Hypothalamus (tissue), 51 donors: ENCODE measurements around the gene KIF19.
"Not testable (repeated sequence)": the region's sequence is repeated elsewhere in the genome, so short reads cannot be mapped to it uniquely, and the experiment has no call there.

Experiments
- DNase-seq, 51 donors: peaks; one replicate each; lab custom pipeline; 2025; lab: John Stamatoyannopoulos, UW

The KIF19 gene, protein sequence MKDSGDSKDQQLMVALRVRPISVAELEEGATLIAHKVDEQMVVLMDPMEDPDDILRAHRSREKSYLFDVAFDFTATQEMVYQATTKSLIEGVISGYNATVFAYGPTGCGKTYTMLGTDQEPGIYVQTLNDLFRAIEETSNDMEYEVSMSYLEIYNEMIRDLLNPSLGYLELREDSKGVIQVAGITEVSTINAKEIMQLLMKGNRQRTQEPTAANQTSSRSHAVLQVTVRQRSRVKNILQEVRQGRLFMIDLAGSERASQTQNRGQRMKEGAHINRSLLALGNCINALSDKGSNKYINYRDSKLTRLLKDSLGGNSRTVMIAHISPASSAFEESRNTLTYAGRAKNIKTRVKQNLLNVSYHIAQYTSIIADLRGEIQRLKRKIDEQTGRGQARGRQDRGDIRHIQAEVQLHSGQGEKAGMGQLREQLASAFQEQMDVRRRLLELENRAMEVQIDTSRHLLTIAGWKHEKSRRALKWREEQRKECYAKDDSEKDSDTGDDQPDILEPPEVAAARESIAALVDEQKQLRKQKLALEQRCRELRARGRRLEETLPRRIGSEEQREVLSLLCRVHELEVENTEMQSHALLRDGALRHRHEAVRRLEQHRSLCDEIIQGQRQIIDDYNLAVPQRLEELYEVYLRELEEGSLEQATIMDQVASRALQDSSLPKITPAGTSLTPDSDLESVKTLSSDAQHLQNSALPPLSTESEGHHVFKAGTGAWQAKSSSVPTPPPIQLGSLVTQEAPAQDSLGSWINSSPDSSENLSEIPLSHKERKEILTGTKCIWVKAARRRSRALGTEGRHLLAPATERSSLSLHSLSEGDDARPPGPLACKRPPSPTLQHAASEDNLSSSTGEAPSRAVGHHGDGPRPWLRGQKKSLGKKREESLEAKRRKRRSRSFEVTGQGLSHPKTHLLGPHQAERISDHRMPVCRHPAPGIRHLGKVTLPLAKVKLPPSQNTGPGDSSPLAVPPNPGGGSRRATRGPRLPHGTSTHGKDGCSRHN

DNA sequence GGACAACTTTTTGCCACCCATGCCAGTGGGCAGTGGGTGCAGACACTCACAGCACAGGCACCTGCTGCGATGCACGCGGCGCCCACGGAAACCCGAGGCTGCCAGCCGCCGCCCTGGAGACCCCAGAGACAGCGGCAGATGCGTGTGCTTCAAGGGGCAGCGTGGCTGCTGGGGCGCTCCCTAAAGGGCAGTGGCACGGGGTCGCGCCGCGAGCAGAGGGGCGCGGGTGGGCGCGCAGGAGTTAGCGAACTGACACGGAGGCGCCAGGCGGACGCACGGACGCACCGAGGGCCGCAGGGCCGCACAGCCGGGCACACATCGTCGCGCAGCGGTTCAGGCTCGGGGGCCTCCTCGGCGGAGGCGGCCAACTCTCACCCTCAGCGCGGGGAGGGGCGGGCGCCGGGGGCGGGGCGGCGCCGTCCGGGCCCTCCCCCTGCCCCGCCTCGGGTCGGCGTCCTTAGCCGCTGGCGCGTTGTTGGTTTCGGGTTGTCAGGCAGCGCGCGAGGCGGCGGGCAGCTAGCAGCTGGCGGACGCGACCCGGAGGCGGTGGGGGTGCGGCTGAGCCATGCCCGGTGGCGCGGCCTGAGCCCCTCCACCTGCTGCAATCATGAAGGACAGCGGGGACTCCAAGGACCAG lies at the start of gene KIF19:
TSS of gene KIF19 (plus strand) at position 484 of the 637 bp plus-strand sequence. CDS start at position 608, 124 bp downstream.
- DNase-seq = peak in 38 of 51 donors; percentile 10 to 73 (median 38)

- peak in 36 of 51 donors; percentile 23 to 90 (median 68) for DNase-seq
These were observed 49.5 kb upstream of the KIF19 start for GRCh38 chr17:74276541-74277009.

- DNase-seq = no peak
These were observed 48.1 kb upstream of the KIF19 start for GRCh38 chr17:74277935-74278334.

- DNase-seq = not testable (repeated sequence)
These were observed 46.4 kb upstream of the KIF19 start for GRCh38 chr17:74279617-74280016.

- no peak for DNase-seq
These were observed 45.9 kb upstream of the KIF19 start for GRCh38 chr17:74280093-74280513.

- no peak for DNase-seq
These were observed 44.2 kb upstream of the KIF19 start for GRCh38 chr17:74281799-74282198.

- DNase-seq = not testable (repeated sequence)
These were observed 43.8 kb upstream of the KIF19 start for GRCh38 chr17:74282274-74282586.

- no peak for DNase-seq
These were observed 43.2 kb upstream of the KIF19 start for GRCh38 chr17:74282587-74283370.

DNA sequence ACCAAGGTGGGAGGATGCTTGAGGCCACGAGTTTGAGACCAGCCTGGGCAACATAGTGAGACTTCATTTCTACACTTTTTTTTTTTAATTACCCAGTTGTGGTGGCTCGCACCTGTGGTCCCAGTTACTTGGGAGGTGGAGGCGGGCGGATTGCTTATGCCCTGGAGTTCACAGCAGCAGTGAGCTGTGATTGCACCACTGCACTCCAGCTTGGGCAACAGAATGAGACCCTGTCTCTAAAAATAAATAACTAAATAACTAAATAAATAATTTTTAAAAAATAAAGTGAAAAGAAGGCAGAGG lies 42.7 kb upstream of the KIF19 start:
- DNase-seq = no peak

DNA sequence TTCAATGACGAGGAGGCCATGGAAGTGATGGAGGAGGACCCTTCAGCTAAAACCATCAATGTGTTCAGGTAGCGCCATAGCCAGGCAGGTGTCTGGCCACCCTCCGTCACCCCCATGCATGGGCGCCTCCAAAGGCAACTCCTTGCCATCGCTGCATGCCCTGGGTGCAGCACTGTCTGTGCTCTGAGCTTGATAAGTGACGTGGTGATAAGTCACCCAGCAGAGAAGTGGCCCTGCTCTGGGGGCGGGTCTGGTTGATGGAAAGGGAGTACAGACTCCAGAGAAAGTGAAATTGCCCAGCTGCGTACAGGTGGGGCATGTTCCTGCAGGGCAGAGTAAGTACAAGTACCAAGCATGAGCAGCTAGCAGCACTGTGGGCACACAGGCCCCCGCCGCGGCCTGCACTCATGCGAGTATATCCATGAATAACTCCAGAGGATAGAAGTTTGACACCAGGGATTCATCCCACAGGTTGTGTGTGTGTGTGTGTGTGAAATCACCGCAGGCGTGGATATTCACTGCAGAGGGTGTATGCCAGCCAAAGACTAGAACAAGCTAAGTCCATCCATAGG lies 38.9 kb upstream of the KIF19 start:
- no peak for DNase-seq

- no peak for DNase-seq
These were observed 37.2 kb upstream of the KIF19 start for GRCh38 chr17:74288785-74289184.

- no peak for DNase-seq
These were observed 36.3 kb upstream of the KIF19 start for GRCh38 chr17:74289688-74290087.

DNA sequence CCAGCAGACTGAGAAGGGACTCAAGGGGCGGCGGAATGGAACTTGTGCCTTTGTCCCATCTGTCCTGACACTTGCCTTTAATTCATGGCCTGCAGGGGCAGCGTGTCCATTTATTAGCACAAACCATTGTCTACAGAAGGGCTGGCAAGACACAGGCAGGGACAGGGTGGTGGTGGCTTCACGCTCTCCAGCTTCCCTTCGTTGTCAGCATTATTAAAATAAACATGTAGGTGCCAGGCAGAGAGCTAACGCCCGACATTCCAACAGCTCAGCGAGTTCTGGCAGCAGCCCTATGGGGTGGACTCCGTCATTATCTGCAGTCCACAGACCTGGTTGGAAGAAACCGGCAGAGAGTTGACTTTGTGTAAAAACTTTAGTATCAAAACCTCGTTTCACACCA lies 35.7 kb upstream of the KIF19 start:
- no peak for DNase-seq

GRCh38 chr17:74292495-74292894 lies 33.5 kb upstream of the KIF19 start:
- DNase-seq = no peak

DNA sequence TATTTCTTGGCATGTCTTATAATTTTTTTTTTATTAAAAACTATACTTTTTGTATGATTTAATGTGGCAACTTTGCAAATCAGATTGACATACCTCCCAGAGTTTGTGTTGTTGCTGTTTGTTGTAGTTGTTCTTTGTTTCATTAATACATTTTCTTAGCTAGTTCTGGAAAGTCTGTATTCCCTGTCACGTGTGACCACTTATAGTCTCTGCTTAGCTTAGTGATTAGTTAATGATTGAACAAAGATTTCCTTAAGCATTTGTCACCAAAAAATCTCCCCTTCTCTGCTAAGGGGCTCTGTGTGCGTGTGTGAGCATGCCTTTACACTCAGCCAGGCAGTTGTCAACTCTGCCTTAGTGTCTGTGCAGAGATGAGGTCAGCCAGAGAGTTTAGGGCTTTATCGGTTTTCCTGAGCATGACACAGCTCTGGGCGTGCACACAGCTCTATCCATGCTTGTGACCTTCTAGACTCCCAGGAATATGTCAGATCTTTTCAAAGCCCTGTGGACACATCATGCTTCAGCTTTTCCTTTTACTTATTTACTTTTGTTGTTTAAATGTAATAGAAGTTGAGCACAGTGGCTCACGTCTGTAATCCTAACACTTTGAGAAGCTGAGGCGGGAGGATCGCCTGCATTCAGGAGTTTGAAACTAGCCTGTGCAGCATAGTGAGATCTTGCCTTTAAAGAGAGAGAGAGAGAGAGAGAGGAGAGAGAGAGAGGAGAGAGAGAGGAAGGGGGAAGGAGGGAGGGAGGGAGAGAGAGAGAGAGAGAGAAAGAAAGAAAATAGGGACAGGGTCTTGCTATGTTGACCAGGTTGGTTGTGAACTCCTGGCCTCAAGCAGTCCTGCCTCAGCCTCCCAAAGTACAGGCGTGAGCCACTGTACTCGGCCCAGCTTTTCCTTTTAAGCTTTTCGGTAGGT lies 30.1 kb upstream of the KIF19 start:
- peak in 1 of 51 donors; percentile 39 for DNase-seq

DNA sequence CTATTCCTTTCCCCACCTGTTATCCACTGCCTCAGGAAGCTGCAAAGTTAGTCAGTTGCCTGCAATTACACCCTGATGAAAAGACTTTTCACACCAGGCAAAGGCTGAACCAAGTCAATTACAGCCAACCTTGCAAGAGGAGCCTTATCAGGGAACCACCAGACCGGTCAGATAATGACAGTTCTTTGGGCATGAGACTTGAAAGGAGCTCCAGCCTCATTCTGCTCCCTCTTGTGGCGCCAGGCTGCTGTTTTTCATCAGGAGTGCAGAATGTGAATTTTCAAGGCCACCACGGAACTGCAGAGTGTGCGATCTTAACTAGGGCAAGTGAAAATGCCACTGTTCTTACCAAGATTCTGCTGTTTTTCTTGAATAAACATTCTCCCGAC lies 29.5 kb upstream of the KIF19 start:
- DNase-seq = peak in 43 of 51 donors; percentile 8 to 89 (median 59)

- no peak for DNase-seq
These were observed 28.1 kb upstream of the KIF19 start for GRCh38 chr17:74297941-74298340.

GRCh38 chr17:74298778-74299177 lies 27.2 kb upstream of the KIF19 start:
- DNase-seq = no peak
